Measurements from ENCODE around the gene PRR5. TPM values are rescaled to one million over a fixed set of nuclear protein-coding genes. Genes with fewer than 3 reads are reported as not detected.

The PRR5 gene
- total and polyA plus RNA-seq, 2 donors (not counting 1 experiment from before 2014, with no cell fraction given): 18.4 to 36.1 TPM

DNA sequence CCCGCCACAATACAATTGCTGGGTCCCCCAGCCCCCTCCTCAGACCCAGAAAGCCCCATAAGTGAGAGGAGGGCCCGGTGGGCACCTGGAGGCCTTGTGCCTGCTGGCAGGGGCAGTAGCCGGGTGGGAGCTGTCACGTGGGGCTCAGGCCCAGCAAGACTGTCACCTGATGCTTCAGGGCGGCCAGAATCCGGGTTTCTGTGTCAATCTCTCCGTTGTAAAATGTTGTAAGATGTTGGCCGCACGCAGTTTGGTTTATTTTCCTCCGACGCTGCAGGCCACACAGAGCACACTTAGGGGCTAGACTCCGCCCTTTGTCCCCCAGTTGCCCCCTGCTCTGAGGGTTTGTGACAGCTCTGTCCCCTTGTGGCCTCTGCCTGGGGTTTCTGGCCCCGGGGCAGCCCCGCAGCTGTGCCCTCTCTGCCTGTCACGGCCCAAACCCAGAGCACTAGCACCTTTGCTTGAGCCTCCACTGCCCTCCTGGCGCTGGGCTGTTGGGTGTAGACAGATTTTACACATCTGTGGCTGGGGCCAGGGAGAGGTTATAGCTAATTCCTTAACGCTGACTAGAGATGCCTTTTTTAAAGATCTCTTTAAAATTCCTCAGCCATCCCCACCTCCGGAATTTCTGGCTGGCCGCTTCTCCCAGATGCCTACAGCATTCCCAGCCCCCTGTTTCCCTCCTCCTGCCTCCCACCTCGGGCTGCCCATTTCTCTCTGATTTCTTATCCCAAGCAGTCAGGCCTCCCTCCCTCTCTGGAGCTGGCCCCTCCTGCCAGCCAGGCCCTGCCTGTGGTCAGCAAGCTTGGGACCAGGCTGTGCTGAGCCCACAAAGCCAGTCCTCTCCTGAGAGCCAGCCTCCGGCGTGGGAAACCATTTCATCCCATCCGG lies 3.2 kb upstream of the PRR5 start:
- no peak for ATAC-seq (ENCODE audit: low read depth)
- H3K79me2 ChIP-seq (ENCODE audit: control insufficient read depth, insufficient read depth, low read length): peaks cover 8% of the 10 kb centered on the region
- no peak overlapping the region for H3K4me2 ChIP-seq (replicated peaks; ENCODE audit: low read depth, low read length, poor library complexity, severe bottlenecking)
- H3K9ac ChIP-seq (ENCODE audit: low read length): no peak overlapping the region
- CTCF ChIA-PET: interaction anchor here (0.7 to 4.1 kb wide), 7 partner anchors 10 to 40 kb away, joined by 3 to 72 read pairs (median 3); no protein-coding TSS in a partner anchor
- peaks cover 17 to 21% of the 10 kb centered on the region in 2 donors for H3K4me1 ChIP-seq (ENCODE audit: control insufficient read depth in 2 of 2, insufficient read depth in 2 of 2, low read length in 2 of 2)
- POLR2A ChIA-PET: no interaction called here
- H3K4me1 Mint-ChIP-seq: peaks cover 13% of the 10 kb centered on the region
- H3K36me3 ChIP-seq (replicated peaks in 1 of 2; ENCODE audit: control extremely low read depth in 1 of 2, control insufficient read depth in 1 of 2, extremely low read depth in 1 of 2, insufficient read depth in 2 of 2, low read length in 1 of 2): no peaks in the 10 kb centered on the region
- WGBS (ENCODE audit: insufficient coverage): 80% methylated on average over 23 of the region's 23 CpGs
- intact Hi-C loops (cut with micrococcal nuclease): no loop called here
- DNase-seq: no peak
- H3K27ac Mint-ChIP-seq: peak overlapping the region; percentile 10
- H3K27me3 ChIP-seq (replicated peaks in 1 of 4; ENCODE audit: control extremely low read depth in 1 of 4, control insufficient read depth in 3 of 4, insufficient read depth in 4 of 4, low read length in 3 of 4): peaks cover 0 to 4% (median 0%) of the 10 kb centered on the region in 4 experiments
- H4K20me1 ChIP-seq (ENCODE audit: control insufficient read depth, insufficient read depth, low read length, poor library complexity, severe bottlenecking): peaks cover 13% of the 10 kb centered on the region
- no peak overlapping the region for H3K4me3 ChIP-seq (ENCODE audit: control extremely low read depth in 1 of 5, extremely low read depth in 1 of 5, insufficient read depth in 1 of 5, low read depth in 2 of 5, low read length in 4 of 5)
- no peak overlapping the region for H3K27ac ChIP-seq (ENCODE audit: low read length in 2 of 2)
- H3K4me3 Mint-ChIP-seq: no peak overlapping the region
- no peak overlapping the region for H2AFZ ChIP-seq (ENCODE audit: insufficient read depth, low read depth, low read length, poor library complexity, severe bottlenecking)
- TF ChIP-seq EZH2 (IDR thresholded peaks at IDR 0.05; ENCODE audit: borderline replicate concordance, insufficient read depth, low read depth, low read length, poor library complexity, severe bottlenecking): no peak
- TF ChIP-seq, protein P1, sequence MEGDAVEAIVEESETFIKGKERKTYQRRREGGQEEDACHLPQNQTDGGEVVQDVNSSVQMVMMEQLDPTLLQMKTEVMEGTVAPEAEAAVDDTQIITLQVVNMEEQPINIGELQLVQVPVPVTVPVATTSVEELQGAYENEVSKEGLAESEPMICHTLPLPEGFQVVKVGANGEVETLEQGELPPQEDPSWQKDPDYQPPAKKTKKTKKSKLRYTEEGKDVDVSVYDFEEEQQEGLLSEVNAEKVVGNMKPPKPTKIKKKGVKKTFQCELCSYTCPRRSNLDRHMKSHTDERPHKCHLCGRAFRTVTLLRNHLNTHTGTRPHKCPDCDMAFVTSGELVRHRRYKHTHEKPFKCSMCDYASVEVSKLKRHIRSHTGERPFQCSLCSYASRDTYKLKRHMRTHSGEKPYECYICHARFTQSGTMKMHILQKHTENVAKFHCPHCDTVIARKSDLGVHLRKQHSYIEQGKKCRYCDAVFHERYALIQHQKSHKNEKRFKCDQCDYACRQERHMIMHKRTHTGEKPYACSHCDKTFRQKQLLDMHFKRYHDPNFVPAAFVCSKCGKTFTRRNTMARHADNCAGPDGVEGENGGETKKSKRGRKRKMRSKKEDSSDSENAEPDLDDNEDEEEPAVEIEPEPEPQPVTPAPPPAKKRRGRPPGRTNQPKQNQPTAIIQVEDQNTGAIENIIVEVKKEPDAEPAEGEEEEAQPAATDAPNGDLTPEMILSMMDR (IDR thresholded peaks at IDR 0.05): no peak
- no peaks in the 10 kb centered on the region for H3K27me3 Mint-ChIP-seq
- no peaks in the 10 kb centered on the region for H3K9me3 Mint-ChIP-seq (ENCODE audit: insufficient read depth)
- H3K9me3 ChIP-seq (ENCODE audit: control extremely low read depth in 1 of 3, control insufficient read depth in 2 of 3, insufficient read depth in 1 of 3, low read length in 2 of 3): peaks cover 0 to 5% (median 0%) of the 10 kb centered on the region in 3 donors

DNA sequence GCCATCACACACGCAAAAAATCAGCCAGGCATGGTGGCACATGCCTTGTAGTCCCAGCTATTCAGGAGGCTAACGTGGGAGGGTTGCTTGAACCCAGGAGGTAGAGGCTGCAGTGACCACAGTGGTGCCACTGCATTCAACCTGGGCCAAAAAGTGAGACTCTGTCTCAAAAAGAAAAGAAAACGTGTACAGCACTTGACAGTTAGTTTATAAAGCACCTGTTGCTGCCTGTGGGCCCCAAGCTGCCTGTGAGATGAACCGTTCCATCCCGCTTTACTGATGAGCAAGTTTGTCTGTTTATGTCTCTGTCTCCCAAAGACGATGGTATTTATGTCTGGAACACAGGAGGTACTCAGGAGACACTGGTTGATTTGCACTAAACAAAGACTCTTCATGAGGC lies 1.5 kb upstream of the PRR5 start:
- no peak for ATAC-seq (ENCODE audit: low read depth)
- Histone ChIP-seq H3K4me3 (ENCODE audit: control extremely low read depth in 1 of 5, extremely low read depth in 1 of 5, insufficient read depth in 1 of 5, low read depth in 2 of 5, low read length in 4 of 5) (no peak overlapping the region), H3K9ac (ENCODE audit: low read length) (no peak overlapping the region), H3K27ac (ENCODE audit: low read length in 2 of 2) (no peak overlapping the region), H3K79me2 (ENCODE audit: control insufficient read depth, insufficient read depth, low read length) (peaks cover 16% of the 10 kb centered on the region), H2AFZ (ENCODE audit: insufficient read depth, low read depth, low read length, poor library complexity, severe bottlenecking) (no peak overlapping the region), H3K36me3 (replicated peaks in 1 of 2; ENCODE audit: control extremely low read depth in 1 of 2, control insufficient read depth in 1 of 2, extremely low read depth in 1 of 2, insufficient read depth in 2 of 2, low read length in 1 of 2) (no peaks in the 10 kb centered on the region), H4K20me1 (ENCODE audit: control insufficient read depth, insufficient read depth, low read length, poor library complexity, severe bottlenecking) (peaks cover 13% of the 10 kb centered on the region), H3K9me3 (ENCODE audit: control extremely low read depth in 1 of 3, control insufficient read depth in 2 of 3, insufficient read depth in 1 of 3, low read length in 2 of 3) (peaks cover 0 to 5% (median 0%) of the 10 kb centered on the region in 3 donors), H3K4me2 (replicated peaks; ENCODE audit: low read depth, low read length, poor library complexity, severe bottlenecking) (no peak overlapping the region), H3K27me3 (replicated peaks in 1 of 4; ENCODE audit: control extremely low read depth in 1 of 4, control insufficient read depth in 3 of 4, insufficient read depth in 4 of 4, low read length in 3 of 4) (peaks cover 0 to 4% (median 0%) of the 10 kb centered on the region in 4 experiments), H3K4me1 (ENCODE audit: control insufficient read depth in 2 of 2, insufficient read depth in 2 of 2, low read length in 2 of 2) (peaks cover 17 to 23% of the 10 kb centered on the region in 2 donors)
- H3K27me3 Mint-ChIP-seq: no peaks in the 10 kb centered on the region
- ChIA-PET POLR2A (no interaction called here), CTCF (interaction anchor here (1.0 kb wide), 1 partner anchor 13 kb away, joined by 5 read pairs; no protein-coding TSS in a partner anchor)
- peaks cover 14% of the 10 kb centered on the region for H3K4me1 Mint-ChIP-seq
- H3K9me3 Mint-ChIP-seq (ENCODE audit: insufficient read depth): no peaks in the 10 kb centered on the region
- WGBS (ENCODE audit: insufficient coverage): 94% methylated on average over 5 of the region's 6 CpGs
- no peak for TF ChIP-seq EZH2 (IDR thresholded peaks at IDR 0.05; ENCODE audit: borderline replicate concordance, insufficient read depth, low read depth, low read length, poor library complexity, severe bottlenecking)
- TF ChIP-seq, protein P1 (IDR thresholded peaks at IDR 0.05): no peak
- DNase-seq: no peak
- H3K27ac Mint-ChIP-seq: no peak overlapping the region
- no peak overlapping the region for H3K4me3 Mint-ChIP-seq
- intact Hi-C loops (cut with micrococcal nuclease): loop anchor here (5.0 kb wide), 1 partner anchor 33 kb away; no protein-coding TSS in a partner anchor

Data from B cell (primary cell).